ENCODE results near the gene TPGS2.

- no peak for TF ChIP-seq SUZ12 (IDR thresholded peaks at IDR 0.05; ENCODE audit: extremely low read depth, insufficient read depth, insufficient read length)
- TF ChIP-seq YY1 (IDR thresholded peaks at IDR 0.05; ENCODE audit: insufficient read depth, insufficient read length): no peak
Measured at GRCh38 chr18:36872329-36872728, 43.5 kb upstream of the TPGS2 start.
